Neural progenitor cell (in vitro differentiated cells): Measurements from ENCODE around the gene PEMT. TPM values are rescaled to one million over a fixed set of nuclear protein-coding genes. Genes with fewer than 3 reads are reported as not detected.

Experiments
- DNase-seq: peaks from one replicate; pipeline ENCODE4 v3.0.0-alpha.2; 2016; ENCODE audit warnings: low spot score
- H2AFZ ChIP-seq: fragments of 200-600 bp; sonication (generic); replicated peaks from 2 replicates; pipeline ENCODE4 v1.6.1; 2016; ENCODE audit warnings: antibody characterized with exemption
- H3F3A ChIP-seq: fragments of 200-600 bp; sonication (generic); 2 replicates; pipeline ENCODE4 v1.6.1; 2016; ENCODE audit warnings: antibody characterized with exemption, low read depth
- H3K27ac ChIP-seq: fragments of 200-600 bp; sonication (generic); 2 replicates; pipeline ENCODE4 v1.5.1; 2016; ENCODE audit warnings: mild to moderate bottlenecking
- H3K27me3 ChIP-seq: fragments of 200-600 bp; sonication (generic); 2 replicates; pipeline ENCODE4 v1.6.1; 2016; ENCODE audit warnings: mild to moderate bottlenecking, moderate library complexity
- H3K36me3 ChIP-seq: fragments of 200-600 bp; sonication (generic); 2 replicates; pipeline ENCODE4 v1.5.1; 2016
- H3K4me1 ChIP-seq: fragments of 200-600 bp; sonication (generic); 2 replicates; pipeline ENCODE4 v1.6.1; 2016; ENCODE audit warnings: mixed run types
- H3K4me2 ChIP-seq: fragments of 200-600 bp; sonication (generic); 2 replicates; pipeline ENCODE4 v1.6.1; 2016
- H3K4me3 ChIP-seq: fragments of 200-600 bp; sonication (generic); 2 replicates; pipeline ENCODE4 v1.5.1; 2016
- H3K79me2 ChIP-seq: fragments of 200-600 bp; sonication (generic); 2 replicates; pipeline ENCODE4 v1.6.1; 2016; ENCODE audit warnings: low read depth
- H3K9ac ChIP-seq: fragments of 200-600 bp; sonication (generic); 2 replicates; pipeline ENCODE4 v1.6.1; 2016
- H3K9me3 ChIP-seq: fragments of 200-600 bp; sonication (generic); 2 replicates; pipeline ENCODE4 v1.5.1; 2016; ENCODE audit warnings: low read depth
- H4K20me1 ChIP-seq: fragments of 200-600 bp; sonication (generic); 2 replicates; pipeline ENCODE4 v1.6.1; 2016; ENCODE audit warnings: low read depth
- H3K27ac Mint-ChIP-seq: 3 replicates; pipeline ENCODE4 v1.8.0; 2021; ENCODE audit warnings: mixed read lengths
- H3K27me3 Mint-ChIP-seq: 2 replicates; pipeline ENCODE4 v1.8.0; 2022; ENCODE audit warnings: low read depth, mild to moderate bottlenecking, inconsistent platforms, moderate library complexity, mixed read lengths; ENCODE audit not compliant: insufficient read depth
- H3K36me3 Mint-ChIP-seq: 3 replicates; pipeline ENCODE4 v1.8.0; 2021; ENCODE audit warnings: mixed read lengths
- H3K4me1 Mint-ChIP-seq: 3 replicates; pipeline ENCODE4 v1.8.0; 2021; ENCODE audit warnings: mixed read lengths
- H3K4me3 Mint-ChIP-seq: 3 replicates; pipeline ENCODE4 v1.8.0; 2021; ENCODE audit warnings: mild to moderate bottlenecking, moderate library complexity, mixed read lengths
- H3K9me3 Mint-ChIP-seq: 3 replicates; pipeline ENCODE4 v1.8.0; 2020; ENCODE audit warnings: mixed read lengths
- CTCF ChIP-seq: fragments of 200-600 bp; sonication (generic); IDR thresholded peaks from 2 replicates; pipeline ENCODE4 v1.5.1; 2017; ENCODE audit warnings: antibody characterized with exemption, mild to moderate bottlenecking
- EZH2 ChIP-seq: fragments of 200-600 bp; sonication (generic); IDR thresholded peaks from 2 replicates; pipeline ENCODE4 v1.6.1; 2017; ENCODE audit warnings: antibody characterized with exemption, mild to moderate bottlenecking, moderate library complexity
- EZH2phosphoT487 ChIP-seq: fragments of 200-600 bp; sonication (generic); IDR thresholded peaks from 2 replicates; pipeline ENCODE4 v1.6.1; 2017; ENCODE audit warnings: antibody characterized with exemption
- total RNA-seq: library from RNA; depleted of rRNA; stranded (reverse); fragments of >200 nt; gene quantifications from 2 replicates; pipeline ENCODE4 v1.2.3, GENCODE V29; 2015; ENCODE audit warnings: low replicate concordance

Gene PEMT
- total RNA-seq, 1 donor from 2014 or later = 17.7 TPM

DNA sequence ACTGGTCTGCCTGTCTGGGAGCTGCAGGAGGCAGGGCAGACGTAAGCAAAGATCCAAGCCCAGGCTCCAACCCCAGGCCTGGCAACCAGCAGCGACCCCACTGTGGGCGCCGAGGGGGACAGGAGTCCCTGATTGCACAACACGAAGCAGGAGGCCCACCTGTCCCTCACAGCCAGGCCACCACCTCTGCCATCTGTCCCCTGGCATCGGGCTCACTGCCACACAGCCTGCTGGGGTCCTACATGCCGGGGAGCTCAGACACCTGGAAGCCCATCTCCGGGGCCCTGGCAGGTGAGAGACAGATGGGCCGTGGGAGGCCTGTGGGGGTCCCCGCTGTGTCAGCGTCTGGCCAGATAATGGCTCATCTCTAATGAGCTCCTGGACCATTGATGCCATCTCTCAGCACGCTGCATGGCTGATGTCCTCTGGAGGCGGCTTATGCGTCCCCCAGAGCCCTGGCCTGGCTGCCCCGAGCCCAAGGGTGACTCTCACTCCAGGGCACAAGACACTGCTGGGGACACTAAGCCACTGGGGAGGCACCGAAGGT lies 84.0 kb downstream of the PEMT start:
- no peak overlapping the region for H3K4me3 ChIP-seq
- H3K27ac Mint-ChIP-seq = no peak overlapping the region
- peaks cover 21% of the 10 kb centered on the region for H3K4me1 Mint-ChIP-seq
- H3K27ac ChIP-seq = no peak overlapping the region
- no peaks in the 10 kb centered on the region for H3K36me3 ChIP-seq
- TF ChIP-seq EZH2 = no peak
- no peak for TF ChIP-seq CTCF
- TF ChIP-seq EZH2phosphoT487 = no peak
- no peak for DNase-seq
- no peaks in the 10 kb centered on the region for H3K36me3 Mint-ChIP-seq
- H3F3A ChIP-seq = no peaks in the 10 kb centered on the region
- no peak overlapping the region for H3K4me3 Mint-ChIP-seq
- H2AFZ ChIP-seq = no peak overlapping the region
- H4K20me1 ChIP-seq = no peaks in the 10 kb centered on the region
- H3K9me3 Mint-ChIP-seq = no peaks in the 10 kb centered on the region
- H3K27me3 Mint-ChIP-seq = no peaks in the 10 kb centered on the region
- no peaks in the 10 kb centered on the region for H3K79me2 ChIP-seq
- no peaks in the 10 kb centered on the region for H3K9me3 ChIP-seq
- peaks cover 5% of the 10 kb centered on the region for H3K4me1 ChIP-seq
- H3K4me2 ChIP-seq = no peak overlapping the region
- no peak overlapping the region for H3K9ac ChIP-seq
- no peaks in the 10 kb centered on the region for H3K27me3 ChIP-seq

GRCh38 chr17:17506893-17507464 lies 84.5 kb downstream of the PEMT start:
- Histone ChIP-seq H3F3A (no peaks in the 10 kb centered on the region), H3K9me3 (no peaks in the 10 kb centered on the region), H3K27ac (no peak overlapping the region), H4K20me1 (no peaks in the 10 kb centered on the region), H3K4me3 (no peak overlapping the region), H3K9ac (no peak overlapping the region), H3K79me2 (no peaks in the 10 kb centered on the region), H3K36me3 (no peaks in the 10 kb centered on the region), H2AFZ (no peak overlapping the region), H3K4me2 (no peak overlapping the region), H3K4me1 (peaks cover 5% of the 10 kb centered on the region), H3K27me3 (no peaks in the 10 kb centered on the region)
- peaks cover 24% of the 10 kb centered on the region for H3K4me1 Mint-ChIP-seq
- no peak overlapping the region for H3K4me3 Mint-ChIP-seq
- H3K9me3 Mint-ChIP-seq = no peaks in the 10 kb centered on the region
- H3K27me3 Mint-ChIP-seq = no peaks in the 10 kb centered on the region
- H3K27ac Mint-ChIP-seq = no peak overlapping the region
- no peak for DNase-seq
- no peak for TF ChIP-seq EZH2phosphoT487
- no peak for TF ChIP-seq CTCF
- TF ChIP-seq EZH2 = no peak
- H3K36me3 Mint-ChIP-seq = no peaks in the 10 kb centered on the region

GRCh38 chr17:17506181-17506741 lies 85.2 kb downstream of the PEMT start:
- no peak for DNase-seq
- Mint-ChIP-seq H3K4me1 (peaks cover 24% of the 10 kb centered on the region), H3K27ac (no peak overlapping the region), H3K9me3 (no peaks in the 10 kb centered on the region), H3K4me3 (no peak overlapping the region), H3K27me3 (no peaks in the 10 kb centered on the region), H3K36me3 (no peaks in the 10 kb centered on the region)
- TF ChIP-seq CTCF (no peak), EZH2phosphoT487 (no peak), EZH2 (no peak)
- no peak overlapping the region for H3K4me2 ChIP-seq
- no peak overlapping the region for H3K9ac ChIP-seq
- H2AFZ ChIP-seq = no peak overlapping the region
- no peaks in the 10 kb centered on the region for H3K79me2 ChIP-seq
- no peaks in the 10 kb centered on the region for H3F3A ChIP-seq
- H3K4me3 ChIP-seq = no peak overlapping the region
- H4K20me1 ChIP-seq = no peaks in the 10 kb centered on the region
- peaks cover 5% of the 10 kb centered on the region for H3K4me1 ChIP-seq
- no peaks in the 10 kb centered on the region for H3K9me3 ChIP-seq
- no peaks in the 10 kb centered on the region for H3K27me3 ChIP-seq
- no peaks in the 10 kb centered on the region for H3K36me3 ChIP-seq
- no peak overlapping the region for H3K27ac ChIP-seq
